ENCODE results near the gene INO80B. TPM values are rescaled to one million over a fixed set of nuclear protein-coding genes. Genes with fewer than 3 reads are reported as not detected.

INO80B gene
- total RNA-seq, 1 donor from 2014 or later = 8.7 TPM

DNA sequence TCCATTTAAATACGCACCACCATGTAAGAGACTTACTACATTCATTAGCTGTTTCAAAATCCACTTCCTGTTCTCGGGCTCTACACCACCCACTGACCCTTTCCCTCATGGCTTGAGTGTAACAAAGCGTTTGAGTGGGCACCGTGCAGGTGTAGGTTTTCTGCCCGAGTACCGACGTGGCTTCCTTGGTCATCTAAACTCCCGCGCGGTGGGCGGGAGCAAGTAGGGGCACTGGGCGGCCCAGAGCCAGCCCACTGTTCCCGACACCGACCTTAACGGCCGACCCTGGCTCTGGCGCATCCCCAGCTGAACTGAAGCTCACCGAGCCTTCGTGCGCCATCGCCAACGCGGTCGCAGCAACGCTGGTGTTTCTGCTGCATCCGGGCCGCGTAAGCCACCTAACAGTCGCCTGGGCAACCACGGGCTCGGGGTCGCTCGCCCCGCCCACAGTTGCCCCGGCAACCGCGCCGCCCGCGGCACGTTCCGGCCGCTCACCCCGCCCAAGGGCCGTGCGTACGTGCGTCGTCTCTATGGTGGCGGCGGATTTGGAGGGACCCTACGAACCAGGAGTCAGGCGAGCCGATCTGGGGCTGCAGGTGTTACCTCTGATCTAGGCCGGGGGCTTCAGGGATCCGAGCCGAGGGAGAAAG is 33.5 kb upstream of the INO80B start, which contains the start of the genes C2orf81 and WDR54:
TSS of gene C2orf81 (minus strand) at position 399 of the 650 bp plus-strand sequence. CDS start at position 340, 59 bp downstream.
TSS of gene WDR54 (plus strand) at position 510 of the 650 bp plus-strand sequence. CDS start 424 bp downstream, outside the sequence.
- H3K27me3 ChIP-seq = peaks cover 7% of the 10 kb centered on the region
- Mint-ChIP-seq H3K4me1 (peaks cover 30% of the 10 kb centered on the region), H3K27me3 (ENCODE audit: insufficient read depth, low read depth) (peaks cover 16% of the 10 kb centered on the region), H3K9me3 (no peaks in the 10 kb centered on the region), H3K27ac (peak within 1 kb of the TSS; percentile 86), H3K4me3 (peak within 1 kb of the TSS; percentile 99), H3K36me3 (peaks cover 16% of the 10 kb centered on the region)
- H2AFZ ChIP-seq (replicated peaks) = peak within 1 kb of the TSS; percentile 85
- H3K9ac ChIP-seq = no peak within 1 kb of the TSS
- H3K4me2 ChIP-seq = peak within 1 kb of the TSS; percentile 91
- no peak within 1 kb of the TSS for H3K27ac ChIP-seq
- H3K4me1 ChIP-seq = no peaks in the 10 kb centered on the region
- peaks cover 14% of the 10 kb centered on the region for H4K20me1 ChIP-seq (ENCODE audit: low read depth)
- no peaks in the 10 kb centered on the region for H3K9me3 ChIP-seq (ENCODE audit: low read depth)
- H3K36me3 ChIP-seq = no peaks in the 10 kb centered on the region
- H3F3A ChIP-seq (ENCODE audit: low read depth) = peaks cover 28% of the 10 kb centered on the region
- TF ChIP-seq EZH2phosphoT487 (IDR thresholded peaks at IDR 0.05) (no peak), EZH2 (IDR thresholded peaks at IDR 0.05) (no peak)
- TF ChIP-seq, protein P1, sequence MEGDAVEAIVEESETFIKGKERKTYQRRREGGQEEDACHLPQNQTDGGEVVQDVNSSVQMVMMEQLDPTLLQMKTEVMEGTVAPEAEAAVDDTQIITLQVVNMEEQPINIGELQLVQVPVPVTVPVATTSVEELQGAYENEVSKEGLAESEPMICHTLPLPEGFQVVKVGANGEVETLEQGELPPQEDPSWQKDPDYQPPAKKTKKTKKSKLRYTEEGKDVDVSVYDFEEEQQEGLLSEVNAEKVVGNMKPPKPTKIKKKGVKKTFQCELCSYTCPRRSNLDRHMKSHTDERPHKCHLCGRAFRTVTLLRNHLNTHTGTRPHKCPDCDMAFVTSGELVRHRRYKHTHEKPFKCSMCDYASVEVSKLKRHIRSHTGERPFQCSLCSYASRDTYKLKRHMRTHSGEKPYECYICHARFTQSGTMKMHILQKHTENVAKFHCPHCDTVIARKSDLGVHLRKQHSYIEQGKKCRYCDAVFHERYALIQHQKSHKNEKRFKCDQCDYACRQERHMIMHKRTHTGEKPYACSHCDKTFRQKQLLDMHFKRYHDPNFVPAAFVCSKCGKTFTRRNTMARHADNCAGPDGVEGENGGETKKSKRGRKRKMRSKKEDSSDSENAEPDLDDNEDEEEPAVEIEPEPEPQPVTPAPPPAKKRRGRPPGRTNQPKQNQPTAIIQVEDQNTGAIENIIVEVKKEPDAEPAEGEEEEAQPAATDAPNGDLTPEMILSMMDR (IDR thresholded peaks at IDR 0.05) = no peak
- peaks cover 16% of the 10 kb centered on the region for H3K79me2 ChIP-seq (ENCODE audit: low read depth)
- DNase-seq (ENCODE audit: low spot score) = peak; percentile 97
- H3K4me3 ChIP-seq = peak within 1 kb of the TSS; percentile 76

DNA sequence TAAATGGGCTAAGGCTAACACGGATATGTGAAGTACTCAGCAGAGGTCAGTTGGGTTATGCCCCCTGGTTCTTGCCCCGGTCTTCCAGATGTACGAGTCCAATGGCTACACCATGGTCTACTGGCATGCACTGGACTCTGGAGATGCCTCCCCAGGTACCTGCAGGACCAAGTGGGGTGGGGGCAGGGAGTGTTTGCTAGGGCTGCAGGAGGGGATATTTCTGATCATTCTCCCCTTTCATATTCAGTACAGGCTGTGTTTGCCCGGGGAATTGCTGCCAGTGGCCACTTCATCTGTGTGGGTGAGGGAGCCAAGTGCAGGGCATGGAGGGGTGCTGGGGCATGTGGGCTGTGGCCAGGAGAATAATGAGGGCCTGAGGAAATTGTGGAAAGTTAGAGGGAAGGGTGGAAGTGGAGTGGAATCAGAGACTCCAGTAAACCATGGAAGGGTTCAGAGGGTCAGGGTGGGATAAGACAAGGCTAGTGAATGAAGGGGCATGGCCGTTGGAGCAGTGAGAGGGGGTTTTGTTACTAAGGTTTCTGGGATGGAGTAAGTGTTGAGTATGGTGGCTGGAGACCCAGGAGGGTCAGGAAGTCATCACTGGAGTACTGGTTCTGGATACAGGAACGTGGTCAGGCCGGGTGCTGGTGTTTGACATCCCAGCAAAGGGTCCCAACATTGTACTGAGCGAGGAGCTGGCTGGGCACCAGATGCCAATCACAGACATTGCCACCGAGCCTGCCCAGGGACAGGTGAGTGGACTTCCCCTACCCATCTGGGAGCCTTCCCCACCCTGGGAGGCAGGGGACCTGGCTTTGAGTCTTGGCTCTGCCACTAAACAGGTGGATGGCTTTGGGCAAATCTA is 31.4 kb upstream of the INO80B start:
- Histone ChIP-seq H3K79me2 (ENCODE audit: low read depth) (peaks cover 16% of the 10 kb centered on the region), H3K4me3 (no peak overlapping the region), H3K4me1 (no peaks in the 10 kb centered on the region), H3K27ac (no peak overlapping the region), H4K20me1 (ENCODE audit: low read depth) (peaks cover 24% of the 10 kb centered on the region), H3K9me3 (ENCODE audit: low read depth) (no peaks in the 10 kb centered on the region), H3F3A (ENCODE audit: low read depth) (peaks cover 37% of the 10 kb centered on the region), H3K36me3 (no peaks in the 10 kb centered on the region), H3K27me3 (peaks cover 7% of the 10 kb centered on the region), H3K9ac (no peak overlapping the region), H3K4me2 (peak overlapping the region; percentile 91), H2AFZ (replicated peaks) (no peak overlapping the region)
- H3K9me3 Mint-ChIP-seq = no peaks in the 10 kb centered on the region
- TF ChIP-seq EZH2 (IDR thresholded peaks at IDR 0.05) = no peak
- TF ChIP-seq EZH2phosphoT487 (IDR thresholded peaks at IDR 0.05) = no peak
- TF ChIP-seq, protein P1 (IDR thresholded peaks at IDR 0.05) = no peak
- H3K4me3 Mint-ChIP-seq = peak overlapping the region; percentile 99
- DNase-seq (ENCODE audit: low spot score) = no peak
- no peak overlapping the region for H3K27ac Mint-ChIP-seq
- H3K4me1 Mint-ChIP-seq = peaks cover 28% of the 10 kb centered on the region
- peaks cover 23% of the 10 kb centered on the region for H3K36me3 Mint-ChIP-seq
- H3K27me3 Mint-ChIP-seq (ENCODE audit: insufficient read depth, low read depth) = peaks cover 15% of the 10 kb centered on the region

DNA sequence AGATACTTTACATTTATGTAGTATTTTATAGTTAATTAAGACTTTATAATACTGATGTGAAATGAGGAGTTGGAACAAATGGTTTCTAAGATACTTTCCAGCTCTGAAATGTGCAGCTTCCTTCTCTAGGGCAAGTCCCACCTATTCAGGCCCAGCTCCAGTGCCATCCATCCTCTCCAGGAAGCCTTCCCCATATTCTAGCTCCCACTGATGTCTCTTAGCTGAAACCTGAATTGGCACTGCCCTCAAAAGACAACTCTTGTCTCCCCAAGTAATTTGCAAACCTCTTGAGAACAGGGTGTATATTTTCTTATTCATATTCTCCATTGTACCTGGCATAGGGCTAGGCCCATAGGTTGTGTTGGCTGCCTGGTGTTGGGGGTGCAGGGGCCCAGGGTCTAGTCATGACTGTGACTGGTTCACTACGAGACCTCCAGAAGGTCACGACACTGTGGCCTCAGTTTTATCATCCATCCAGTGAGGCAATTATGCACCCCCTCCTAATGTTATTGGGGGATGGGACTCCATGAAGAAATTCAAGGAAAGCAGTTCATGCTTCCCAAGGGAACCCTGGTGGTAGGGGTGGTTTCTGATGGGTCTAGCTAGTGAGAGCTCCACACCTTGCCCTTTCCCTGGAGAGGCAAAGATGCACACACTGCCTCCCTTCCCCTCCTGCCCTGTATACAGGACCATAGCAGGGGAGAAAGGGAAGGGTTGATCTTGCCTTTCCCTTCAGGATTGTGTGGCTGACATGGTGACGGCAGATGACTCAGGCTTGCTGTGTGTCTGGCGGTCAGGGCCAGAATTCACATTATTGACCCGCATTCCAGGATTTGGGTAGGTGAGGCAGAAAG is 30.5 kb upstream of the INO80B start:
- no peaks in the 10 kb centered on the region for H3K9me3 Mint-ChIP-seq
- H2AFZ ChIP-seq (replicated peaks) = no peak overlapping the region

More for the DNA sequence above, 30.5 kb upstream of the INO80B start:
- Histone ChIP-seq H3K36me3 (no peaks in the 10 kb centered on the region), H3K27me3 (peaks cover 7% of the 10 kb centered on the region), H3K79me2 (ENCODE audit: low read depth) (peaks cover 16% of the 10 kb centered on the region), H3K9ac (no peak overlapping the region), H3K4me3 (no peak overlapping the region), H3K27ac (no peak overlapping the region), H3K4me1 (no peaks in the 10 kb centered on the region), H3K4me2 (no peak overlapping the region), H3F3A (ENCODE audit: low read depth) (peaks cover 37% of the 10 kb centered on the region), H3K9me3 (ENCODE audit: low read depth) (no peaks in the 10 kb centered on the region), H4K20me1 (ENCODE audit: low read depth) (peaks cover 24% of the 10 kb centered on the region)
- Mint-ChIP-seq H3K27ac (no peak overlapping the region), H3K27me3 (ENCODE audit: insufficient read depth, low read depth) (peaks cover 15% of the 10 kb centered on the region), H3K4me1 (peaks cover 28% of the 10 kb centered on the region), H3K36me3 (peaks cover 32% of the 10 kb centered on the region), H3K4me3 (peak overlapping the region; percentile 66)
- DNase-seq (ENCODE audit: low spot score) = no peak
- TF ChIP-seq EZH2 (IDR thresholded peaks at IDR 0.05) (no peak), EZH2phosphoT487 (IDR thresholded peaks at IDR 0.05) (no peak)

Measured in neural progenitor cell (in vitro differentiated cells).